Fibroblast of lung (primary cell): ENCODE results near the gene BMERB1. TPM values are rescaled to one million over a fixed set of nuclear protein-coding genes. Genes with fewer than 3 reads are reported as not detected.
A peak's percentile ranks its signal among the peaks of the same experiment; 100 is the strongest.

Source experiments
- DNase-seq, 2 donors: peaks; one replicate each; pipeline versions ENCODE4 v3.0.0 to v3.0.0-alpha.2; 2010; ENCODE audit warnings: low read depth in 2 of 2
- H2AFZ ChIP-seq: 2 replicates; pipeline ENCODE4 v1.5.1; 2012; ENCODE audit warnings: low read length, control low read depth, inconsistent platforms
- H3K27ac ChIP-seq: 2 replicates; pipeline ENCODE4 v1.5.1; 2011; ENCODE audit warnings: low read length, control low read depth; ENCODE audit not compliant: insufficient read depth
- H3K27me3 ChIP-seq: 2 replicates; pipeline ENCODE4 v1.5.1; 2011; ENCODE audit warnings: mild to moderate bottlenecking, low read length; ENCODE audit not compliant: control insufficient read depth, insufficient read depth
- H3K36me3 ChIP-seq: 2 replicates; pipeline ENCODE4 v1.5.1; 2011; ENCODE audit warnings: low read length; ENCODE audit not compliant: control insufficient read depth, insufficient read depth
- H3K4me1 ChIP-seq: 2 replicates; pipeline ENCODE4 v1.5.1; 2011; ENCODE audit warnings: low read length; ENCODE audit not compliant: control insufficient read depth, insufficient read depth; ENCODE audit errors: extremely low read depth
- H3K4me2 ChIP-seq: 2 replicates; pipeline ENCODE4 v1.5.1; 2011; ENCODE audit warnings: low read length, control low read depth; ENCODE audit not compliant: insufficient read depth; ENCODE audit errors: extremely low read depth
- H3K4me3 ChIP-seq, 4 experiments: fragments of 200-600 bp in 1 of 4; sonication (generic) in 1 of 4; replicated peaks in 1 of 4; 2 replicates each; pipeline ENCODE4 v1.5.1; 2011 to 2016; ENCODE audit warnings: low read length in 4 of 4, low read depth in 3 of 4, mild to moderate bottlenecking in 3 of 4, control low read depth in 2 of 4, inconsistent platforms in 1 of 4, mixed read lengths in 1 of 4; ENCODE audit not compliant: insufficient read depth in 1 of 4; ENCODE audit errors: control extremely low read depth in 1 of 4
- H3K79me2 ChIP-seq: 2 replicates; pipeline ENCODE4 v1.5.1; 2012; ENCODE audit warnings: mild to moderate bottlenecking, low read length, inconsistent platforms; ENCODE audit not compliant: control insufficient read depth, insufficient read depth
- H3K9ac ChIP-seq: 2 replicates; pipeline ENCODE4 v1.5.1; 2011; ENCODE audit warnings: mild to moderate bottlenecking, low read length, control low read depth; ENCODE audit not compliant: insufficient read depth
- H3K9me3 ChIP-seq: 2 replicates; pipeline ENCODE4 v1.5.1; 2012; ENCODE audit warnings: low read depth, low read length; ENCODE audit not compliant: control insufficient read depth, insufficient read depth
- H4K20me1 ChIP-seq: 2 replicates; pipeline ENCODE4 v1.5.1; 2011; ENCODE audit warnings: low read length; ENCODE audit not compliant: control insufficient read depth, insufficient read depth; ENCODE audit errors: extremely low read depth
- CTCF ChIP-seq, 2 donors: IDR thresholded peaks in 1 of 2; conservative IDR thresholded peaks in 1 of 2; 1 replicate in 1 of 2; 2 replicates in 1 of 2; pipeline ENCODE4 v1.5.1; 2011 to 2012; ENCODE audit warnings: low read length in 2 of 2, control low read depth in 1 of 2, inconsistent platforms in 1 of 2, low read depth in 1 of 2, mild to moderate bottlenecking in 1 of 2
- EZH2 ChIP-seq: IDR thresholded peaks from 2 replicates; pipeline ENCODE4 v1.5.1; 2012; ENCODE audit warnings: low read length, control low read depth, mild to moderate bottlenecking; ENCODE audit errors: missing control alignments
- polyA plus RNA-seq, 2 donors: library from polyadenylated mRNA; depleted of rRNA in 1 of 2; stranded (reverse) in 1 of 2; unstranded in 1 of 2; fragments of >200 nt; gene quantifications; 2 replicates each; pipeline ENCODE4 v1.2.1, GENCODE V29; 2011 to 2012; ENCODE audit warnings: missing spikeins in 1 of 2
- total RNA-seq: library from RNA; depleted of rRNA; stranded (reverse); fragments of >200 nt; gene quantifications from 2 replicates; pipeline ENCODE4 v1.2.1, GENCODE V29; 2014

BMERB1 gene
- total and polyA plus RNA-seq, 2 donors (not counting 1 experiment from before 2014, with no cell fraction given), result 39.1 to 46.0 TPM

GRCh38 chr16:15509593-15510535 is 75.5 kb downstream of the BMERB1 start:
- Histone ChIP-seq H3K27me3 (no peaks in the 10 kb centered on the region), H3K9me3 (no peaks in the 10 kb centered on the region), H3K9ac (no peak overlapping the region), H2AFZ (no peak overlapping the region), H3K79me2 (no peaks in the 10 kb centered on the region), H3K27ac (no peak overlapping the region), H3K4me1 (peaks cover 9% of the 10 kb centered on the region), H4K20me1 (no peaks in the 10 kb centered on the region), H3K36me3 (no peaks in the 10 kb centered on the region), H3K4me3 (no peak overlapping the region), H3K4me2 (no peak overlapping the region)
- DNase-seq, result peak; percentile 48 to 69
- TF ChIP-seq EZH2 (no peak), CTCF (conservative IDR thresholded peaks at IDR 0.05 in 1 of 2, IDR thresholded peaks at IDR 0.05 in 1 of 2; ENCODE audit: low read depth in 1 of 2, low read length in 2 of 2) (no peak)

GRCh38 chr16:15510992-15511391 is 76.6 kb downstream of the BMERB1 start:
- no peak overlapping the region for H3K27ac ChIP-seq
- no peaks in the 10 kb centered on the region for H3K36me3 ChIP-seq
- no peaks in the 10 kb centered on the region for H3K9me3 ChIP-seq
- H2AFZ ChIP-seq, result no peak overlapping the region
- no peak overlapping the region for H3K4me3 ChIP-seq
- H3K4me1 ChIP-seq, result peaks cover 9% of the 10 kb centered on the region
- H3K27me3 ChIP-seq, result no peaks in the 10 kb centered on the region
- no peak for DNase-seq
- H3K79me2 ChIP-seq, result no peaks in the 10 kb centered on the region
- no peak overlapping the region for H3K4me2 ChIP-seq
- no peaks in the 10 kb centered on the region for H4K20me1 ChIP-seq
- no peak overlapping the region for H3K9ac ChIP-seq
- no peak for TF ChIP-seq CTCF (conservative IDR thresholded peaks at IDR 0.05 in 1 of 2, IDR thresholded peaks at IDR 0.05 in 1 of 2; ENCODE audit: low read depth in 1 of 2, low read length in 2 of 2)
- TF ChIP-seq EZH2, result no peak

GRCh38 chr16:15511759-15512487 is 77.5 kb downstream of the BMERB1 start:
- no peak overlapping the region for H3K27ac ChIP-seq
- H3K36me3 ChIP-seq, result no peaks in the 10 kb centered on the region
- TF ChIP-seq EZH2 (no peak), CTCF (conservative IDR thresholded peaks at IDR 0.05 in 1 of 2, IDR thresholded peaks at IDR 0.05 in 1 of 2; ENCODE audit: low read depth in 1 of 2, low read length in 2 of 2) (no peak)

More at GRCh38 chr16:15511759-15512487, 77.5 kb downstream of the BMERB1 start:
- Histone ChIP-seq H3K9ac (no peak overlapping the region), H3K79me2 (no peaks in the 10 kb centered on the region), H3K9me3 (no peaks in the 10 kb centered on the region), H2AFZ (no peak overlapping the region), H3K4me2 (no peak overlapping the region), H3K4me1 (peaks cover 8% of the 10 kb centered on the region), H3K4me3 (no peak overlapping the region), H4K20me1 (no peaks in the 10 kb centered on the region), H3K27me3 (no peaks in the 10 kb centered on the region)
- no peak for DNase-seq
